Adrenal gland (tissue), 12 donors: ENCODE results near the gene SCN1B. TPM values are rescaled to one million over a fixed set of nuclear protein-coding genes. Genes with fewer than 3 reads are reported as not detected.

Source experiments
- DNase-seq, 7 donors: peaks; one replicate each; pipeline ENCODE4 v3.0.0-alpha.2; 2019 to 2020
- H3K27ac ChIP-seq, 5 donors: fragments of 200-600 bp; sonication (generic) in 4 of 5; 1 replicate in 3 of 5; 2 replicates in 2 of 5; pipeline versions ENCODE4 v1.5.1 to v1.8.0; 2016 to 2020; ENCODE audit warnings: mild to moderate bottlenecking in 1 of 5
- H3K27me3 ChIP-seq: fragments of 200-600 bp; 2 replicates; pipeline ENCODE4 v1.8.0; 2021
- H3K36me3 ChIP-seq, 2 donors: fragments of 200-600 bp; replicated peaks in 1 of 2; 1 replicate in 1 of 2; 2 replicates in 1 of 2; pipeline versions ENCODE4 v1.5.1 to v1.8.0; 2018 to 2022
- H3K4me1 ChIP-seq, 2 donors: fragments of 200-600 bp; replicated peaks in 1 of 2; 1 replicate in 1 of 2; 2 replicates in 1 of 2; pipeline versions ENCODE4 v1.5.1 to v1.8.0; 2018 to 2021
- H3K4me3 ChIP-seq, 4 donors: fragments of 200-600 bp; sonication (generic) in 3 of 4; one replicate each; pipeline ENCODE4 v1.5.1; 2016 to 2018
- H3K9me3 ChIP-seq, 3 donors: fragments of 200-600 bp; sonication (generic) in 1 of 3; replicated peaks in 1 of 3; 1 replicate in 2 of 3; 2 replicates in 1 of 3; pipeline versions ENCODE4 v1.5.1 to v1.8.0; 2016 to 2021
- POLR2A ChIP-seq, 2 donors: fragments of 450-650 bp; IDR thresholded peaks; one replicate each; pipeline ENCODE4 v1.6.1; 2017; ENCODE audit warnings: antibody characterized with exemption in 2 of 2, mild to moderate bottlenecking in 2 of 2, moderate library complexity in 1 of 2
- WGBS, 4 donors: extraction: QIAGEN DNeasy Blood & Tissue Kit in 2 of 4; methylation state at CpG; one replicate each; pipeline versions ENCODE4 v1.1.5 to v1.1.7; 2013 to 2017; 5-methylcytosine and 5-hydroxymethylcytosine counted together
- intact Hi-C, 2 donors: fragments of 100-400 bp; cut with DNase I; formaldehyde crosslinking; loops; one replicate each; pipeline versions ENCODE4 v1.14.1 to v1.15.0; 2022 to 2023
- polyA plus RNA-seq, 3 donors: library from polyadenylated mRNA; stranded (reverse); fragments of 200-250 nt in 2 of 3; fragments of 350-450 nt in 1 of 3; fragmentation: Illumina TruSeq in 1 of 3; extraction: RNeasy Lipid Tissue Mini Kit (QIAGEN cat#74804) in 1 of 3; gene quantifications; one replicate each; pipeline ENCODE4 v1.2.3, GENCODE V29; 2013 to 2014
- total RNA-seq, 9 donors: library from RNA; depleted of rRNA in 4 of 9; stranded (reverse); fragments of >200 nt in 4 of 9; fragments of 120-200 nt in 1 of 9; fragmentation: NEBNext Ultra II Directional in 1 of 9; extraction: Animal tissue kit (Norgen Biotek cat#: 25700) in 1 of 9; gene quantifications; one replicate each; pipeline versions ENCODE4 v1.1.0 to v1.2.4, GENCODE V29; 2013 to 2023
- TF ChIP-seq, protein P1 (sequence below), 6 experiments: fragments of 450-650 bp in 4 of 6; fragments of 200-600 bp in 2 of 6; sonication (generic) in 1 of 6; IDR thresholded peaks; 1 replicate in 5 of 6; 2 replicates in 1 of 6; pipeline versions ENCODE4 v1.5.1 to v1.8.0; 2016 to 2021; ENCODE audit warnings: antibody characterized with exemption in 6 of 6, mild to moderate bottlenecking in 2 of 6, moderate library complexity in 1 of 6
- donor health status: healthy with polysubstance abuse.
- donor health status: Bipolar disorder and iron deficiency.
- donor health status: DM: yes; HTN: yes; CAD: no.
- donor health status: DM: no; HTN: no; CAD: no.
- donor health status: DM: no; HTN: no; CAD: no.
- donor health status: DM: yes; HTN: yes; CAD: no.

SCN1B gene
- total and polyA plus RNA-seq, 12 donors, result 0.83 to 34.5 (median 13.8) TPM

DNA sequence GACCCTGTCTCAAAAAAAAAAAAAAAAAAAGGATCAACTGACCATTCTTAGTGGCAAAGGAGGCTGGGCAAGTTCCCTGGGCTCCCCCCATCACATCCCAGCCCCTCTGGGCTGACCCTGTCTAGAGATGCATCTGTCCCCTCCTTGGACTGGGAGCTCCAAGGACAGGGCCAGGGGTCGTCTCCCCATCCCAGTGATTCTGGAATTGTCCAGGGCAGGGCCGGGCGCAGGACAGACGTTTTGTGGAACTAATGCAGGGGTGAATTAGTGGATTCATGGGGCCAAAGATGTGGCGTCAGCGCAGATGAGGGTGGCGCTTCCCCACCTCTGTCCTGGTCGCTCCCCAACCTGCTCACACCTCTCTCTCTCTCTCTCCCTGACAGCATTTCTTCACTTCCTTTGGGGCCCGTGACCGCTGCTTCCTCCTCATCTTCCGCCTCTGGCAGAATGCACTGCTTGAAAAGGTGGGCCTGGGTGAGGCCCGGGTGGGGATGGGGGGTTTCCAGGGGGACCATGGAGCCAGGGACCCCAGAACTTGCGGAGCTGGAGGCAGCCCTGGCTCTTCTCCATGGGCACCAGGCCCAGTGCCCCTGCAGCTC is 19.1 kb upstream of the SCN1B start:
- DNase-seq, result peak in 1 of 7 donors; percentile 27
- Histone ChIP-seq H3K36me3 (peaks cover 0 to 57% of the 10 kb centered on the region in 2 donors), H3K27ac (no peak overlapping the region), H3K4me1 (peaks cover 27 to 44% of the 10 kb centered on the region in 2 donors), H3K27me3 (no peaks in the 10 kb centered on the region), H3K4me3 (no peak overlapping the region), H3K9me3 (no peaks in the 10 kb centered on the region)
- TF ChIP-seq POLR2A (IDR thresholded peaks at IDR 0.05), result no peak
- TF ChIP-seq, protein P1, sequence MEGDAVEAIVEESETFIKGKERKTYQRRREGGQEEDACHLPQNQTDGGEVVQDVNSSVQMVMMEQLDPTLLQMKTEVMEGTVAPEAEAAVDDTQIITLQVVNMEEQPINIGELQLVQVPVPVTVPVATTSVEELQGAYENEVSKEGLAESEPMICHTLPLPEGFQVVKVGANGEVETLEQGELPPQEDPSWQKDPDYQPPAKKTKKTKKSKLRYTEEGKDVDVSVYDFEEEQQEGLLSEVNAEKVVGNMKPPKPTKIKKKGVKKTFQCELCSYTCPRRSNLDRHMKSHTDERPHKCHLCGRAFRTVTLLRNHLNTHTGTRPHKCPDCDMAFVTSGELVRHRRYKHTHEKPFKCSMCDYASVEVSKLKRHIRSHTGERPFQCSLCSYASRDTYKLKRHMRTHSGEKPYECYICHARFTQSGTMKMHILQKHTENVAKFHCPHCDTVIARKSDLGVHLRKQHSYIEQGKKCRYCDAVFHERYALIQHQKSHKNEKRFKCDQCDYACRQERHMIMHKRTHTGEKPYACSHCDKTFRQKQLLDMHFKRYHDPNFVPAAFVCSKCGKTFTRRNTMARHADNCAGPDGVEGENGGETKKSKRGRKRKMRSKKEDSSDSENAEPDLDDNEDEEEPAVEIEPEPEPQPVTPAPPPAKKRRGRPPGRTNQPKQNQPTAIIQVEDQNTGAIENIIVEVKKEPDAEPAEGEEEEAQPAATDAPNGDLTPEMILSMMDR (IDR thresholded peaks at IDR 0.05), result no peak
- intact Hi-C loops, result loop anchor here (2.0 to 5.0 kb wide), 2 partner anchors 34 to 39 kb away; no protein-coding TSS in a partner anchor
- WGBS, 4 donors, result 68 to 83% (median 80%) methylated on average over 8 to 13 of the region's 13 CpGs

DNA sequence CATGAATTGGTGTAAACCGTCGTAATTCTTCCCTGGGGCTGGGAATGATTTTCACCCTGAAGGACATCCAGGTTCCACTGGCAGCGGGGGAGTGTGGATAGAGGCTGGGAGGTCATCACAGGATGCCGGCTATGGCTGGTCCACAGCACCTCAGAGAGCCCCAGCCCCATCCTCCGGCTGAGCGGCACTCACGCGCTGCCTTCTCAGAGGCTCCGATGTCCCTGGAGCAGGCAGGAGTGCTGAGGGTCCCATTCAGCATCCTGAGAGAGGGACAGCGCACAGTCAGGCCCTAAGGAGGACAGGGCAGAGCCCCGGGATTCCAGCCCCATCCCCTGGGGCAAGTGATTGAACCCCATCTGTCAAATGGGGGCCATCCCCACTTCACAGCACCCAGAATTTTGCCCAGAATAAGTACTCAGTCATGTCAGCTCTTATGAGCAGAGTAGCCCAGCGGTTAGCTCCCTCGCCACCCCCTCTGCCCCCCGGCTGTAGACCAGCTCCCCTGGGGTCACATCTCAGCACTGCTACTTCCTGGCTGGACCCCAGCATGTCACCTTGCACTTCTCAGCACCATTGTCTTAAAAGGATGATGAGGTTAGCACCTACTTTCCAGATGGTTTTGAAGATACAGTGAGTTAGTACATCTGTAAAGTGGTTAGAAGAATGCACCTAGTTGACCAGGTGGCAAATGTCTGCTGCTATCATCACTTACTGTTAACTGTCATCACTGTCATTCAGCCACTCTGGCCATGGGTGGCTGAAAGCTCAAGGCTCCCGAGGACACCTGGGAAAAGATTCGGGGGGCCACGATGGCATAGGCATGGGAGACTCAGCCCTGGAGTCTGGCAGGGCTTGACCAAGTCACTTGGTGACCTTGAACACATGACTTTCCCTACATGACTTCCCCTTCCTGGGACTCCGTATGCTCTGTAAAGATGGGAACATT is 18.3 kb upstream of the SCN1B start:
- Histone ChIP-seq H3K4me3 (no peak overlapping the region), H3K36me3 (peaks cover 0 to 63% of the 10 kb centered on the region in 2 donors), H3K4me1 (peaks cover 20 to 36% of the 10 kb centered on the region in 2 donors), H3K27me3 (no peaks in the 10 kb centered on the region), H3K9me3 (no peaks in the 10 kb centered on the region), H3K27ac (no peak overlapping the region)
- WGBS, 4 donors, result 44 to 82% (median 74%) methylated on average over 5 to 18 of the region's 18 CpGs
- no peak for DNase-seq
- intact Hi-C loops, result loop anchor here (2.0 to 5.0 kb wide), 2 partner anchors 35 to 40 kb away; no protein-coding TSS in a partner anchor
- TF ChIP-seq, protein P1 (IDR thresholded peaks at IDR 0.05), result no peak
- no peak for TF ChIP-seq POLR2A (IDR thresholded peaks at IDR 0.05)

DNA sequence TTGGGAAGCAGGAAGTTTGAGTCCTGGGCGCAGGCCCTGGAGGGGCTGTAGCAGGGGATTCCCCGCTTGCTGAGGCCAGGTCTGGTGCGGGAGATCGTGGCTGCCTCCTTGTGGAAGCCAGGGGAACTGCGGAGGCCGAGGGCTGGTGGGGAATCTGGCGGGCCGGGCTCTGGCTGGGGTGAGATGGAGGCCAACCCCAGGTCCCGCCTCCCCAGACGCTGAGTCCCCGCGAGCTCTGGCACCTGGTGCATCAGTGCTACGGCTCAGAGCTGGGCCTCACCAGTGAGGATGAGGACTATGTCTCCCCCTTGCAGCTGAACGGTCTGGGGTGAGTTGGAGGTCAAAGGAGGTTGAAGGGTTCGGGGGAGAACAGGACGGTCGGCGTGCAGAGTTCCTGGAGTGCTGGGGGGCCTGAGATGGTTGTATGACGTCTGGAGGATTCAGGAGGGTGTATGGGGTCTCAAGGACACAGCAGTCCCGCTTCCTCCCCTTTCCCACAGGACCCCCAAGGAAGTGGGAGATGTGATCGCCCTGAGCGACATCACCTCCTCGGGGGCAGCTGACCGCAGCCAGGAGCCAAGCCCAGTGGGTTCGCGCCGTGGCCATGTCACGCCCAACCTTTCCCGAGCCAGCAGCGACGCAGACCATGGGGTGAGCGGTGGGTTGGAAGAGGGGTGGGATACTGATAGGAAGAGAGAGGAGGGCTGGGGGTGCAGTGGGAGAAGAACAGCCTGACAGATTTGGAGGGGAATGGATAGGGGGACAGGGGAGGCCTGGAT is 17.0 kb upstream of the SCN1B start:
- H3K4me3 ChIP-seq, result no peak overlapping the region
- no peaks in the 10 kb centered on the region for H3K9me3 ChIP-seq
- WGBS, 4 donors, result 49 to 66% (median 52%) methylated on average over 27 to 32 of the region's 32 CpGs
- peaks cover 0 to 74% of the 10 kb centered on the region in 2 donors for H3K36me3 ChIP-seq
- peaks cover 13 to 27% of the 10 kb centered on the region in 2 donors for H3K4me1 ChIP-seq
- H3K27ac ChIP-seq, result peak overlapping the region in 2 of 5 donors; percentile 42 to 55
- intact Hi-C loops, result loop anchor here in 1 of 2 donors (5.0 kb wide), 1 partner anchor 41 kb away; no protein-coding TSS in a partner anchor
- no peaks in the 10 kb centered on the region for H3K27me3 ChIP-seq
- TF ChIP-seq, protein P1 (IDR thresholded peaks at IDR 0.05), result peak; percentile 91 to 99 (median 98)
- no peak for TF ChIP-seq POLR2A (IDR thresholded peaks at IDR 0.05)
- peak; percentile 67 to 88 (median 75) for DNase-seq
